HG02981 (cell line): ENCODE results near the gene LIN37.
"Not testable (repeated sequence)": the region's sequence is repeated elsewhere in the genome, so short reads cannot be mapped to it uniquely, and the experiment has no call there.

Source experiments
- ATAC-seq: cut with Tn5 transposase; IDR thresholded peaks from one replicate; pipeline ENCODE4 v1.9.1; 2021; ENCODE audit warnings: mild to moderate bottlenecking, moderate library complexity; ENCODE audit not compliant: unreplicated experiment

The LIN37 gene

GRCh38 chr19:35772362-35772761 lies 24.0 kb downstream of the LIN37 start:
- ATAC-seq, result not testable (repeated sequence)

DNA sequence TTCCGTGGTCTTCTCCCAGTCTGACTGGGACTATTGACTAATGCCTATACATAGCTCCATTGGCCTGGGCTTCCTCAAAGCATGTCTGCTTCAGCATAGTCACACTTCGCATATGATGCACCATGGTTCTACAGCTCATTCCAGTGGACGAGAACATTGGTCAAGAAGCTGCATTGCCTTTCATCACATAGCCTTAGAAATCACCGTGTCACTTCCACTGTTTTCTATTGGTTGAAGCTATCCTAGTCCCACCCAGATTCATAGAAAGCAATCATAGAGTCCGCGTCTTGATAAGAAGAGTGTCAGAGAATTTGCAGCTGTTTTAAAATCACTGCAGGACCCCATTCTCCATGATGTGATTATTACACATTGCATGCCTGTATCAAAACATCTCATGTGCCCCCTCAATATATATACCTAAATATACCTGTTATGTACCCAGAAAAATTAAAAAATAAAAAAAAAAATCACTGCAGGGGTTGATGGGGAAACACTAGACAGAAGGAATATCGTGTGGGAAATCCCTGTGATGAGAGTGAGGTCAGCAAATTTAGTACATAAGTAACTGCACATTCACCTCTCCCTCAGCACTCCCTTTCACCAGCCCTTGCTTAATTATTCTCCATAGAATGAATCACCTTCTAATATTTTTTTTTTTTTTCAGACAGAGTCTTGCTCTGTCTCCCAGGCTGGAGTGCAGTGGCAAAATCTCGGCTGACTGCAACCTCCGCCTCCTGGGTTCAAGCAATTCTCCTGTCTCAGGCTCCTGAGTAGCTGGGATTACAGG lies 24.8 kb downstream of the LIN37 start:
- ATAC-seq, result no peak

- ATAC-seq, result no peak
These were observed 26.1 kb downstream of the LIN37 start for GRCh38 chr19:35774274-35775045.

- no peak for ATAC-seq
These were observed 26.6 kb downstream of the LIN37 start for GRCh38 chr19:35775046-35775297.

GRCh38 chr19:35775298-35776101 lies 27.1 kb downstream of the LIN37 start, which contains the start of gene ARHGAP33:
ARHGAP33 (plus strand) TSS chr19:35775564; CDS start chr19:35775659, 95 bp downstream.
- ATAC-seq, result peak; percentile 91

- ATAC-seq, result no peak
These were observed 27.9 kb downstream of the LIN37 start for GRCh38 chr19:35776102-35776788.

GRCh38 chr19:35777086-35777841 lies 28.9 kb downstream of the LIN37 start:
- no peak for ATAC-seq

GRCh38 chr19:35777961-35778360 lies 29.6 kb downstream of the LIN37 start:
- no peak for ATAC-seq

GRCh38 chr19:35779033-35779432 lies 30.7 kb downstream of the LIN37 start:
- ATAC-seq, result no peak

GRCh38 chr19:35780058-35780457 lies 31.7 kb downstream of the LIN37 start:
- no peak for ATAC-seq

- no peak for ATAC-seq
These were observed 32.3 kb downstream of the LIN37 start for GRCh38 chr19:35780717-35781116.

DNA sequence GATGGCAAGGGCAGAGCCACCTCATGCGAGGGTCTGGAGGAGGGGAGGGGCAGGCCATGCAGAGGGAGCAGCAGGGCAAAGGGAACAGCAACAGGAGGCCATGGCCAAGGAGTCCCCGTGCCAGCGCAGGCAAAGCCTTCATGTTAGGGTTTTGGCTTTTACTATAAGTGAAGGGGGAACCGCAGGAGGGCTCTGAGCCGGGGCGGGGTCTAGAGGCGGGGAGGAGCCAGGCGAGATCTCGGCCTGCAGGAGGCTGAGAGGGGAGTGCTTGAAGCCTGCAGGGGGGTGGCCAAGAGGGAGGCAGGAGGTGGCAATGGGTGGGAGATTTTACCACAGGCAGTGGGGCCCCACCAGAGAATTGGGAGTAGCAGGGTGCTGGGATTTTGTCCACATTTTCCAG lies 33.3 kb downstream of the LIN37 start:
- no peak for ATAC-seq

DNA sequence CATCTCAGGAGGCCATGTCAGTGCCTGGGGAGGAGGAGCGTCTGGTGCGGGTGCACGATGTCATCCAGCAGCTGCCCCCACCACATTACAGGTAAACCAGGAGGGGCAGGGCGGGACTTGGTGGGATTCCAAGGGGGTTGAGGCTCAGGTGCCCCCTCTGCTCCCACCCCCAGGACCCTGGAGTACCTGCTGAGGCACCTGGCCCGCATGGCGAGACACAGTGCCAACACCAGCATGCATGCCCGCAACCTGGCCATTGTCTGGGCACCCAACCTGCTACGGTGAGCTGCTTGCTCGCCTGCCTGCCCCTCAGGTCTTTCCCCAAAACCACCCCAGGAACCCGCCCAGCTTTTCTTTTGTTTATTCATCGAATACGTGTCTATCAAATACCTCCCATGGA lies 34.2 kb downstream of the LIN37 start:
- no peak for ATAC-seq

GRCh38 chr19:35783469-35784434 lies 35.4 kb downstream of the LIN37 start:
- no peak for ATAC-seq

- ATAC-seq, result no peak
These were observed 36.3 kb downstream of the LIN37 start for GRCh38 chr19:35784503-35785338.

- ATAC-seq, result no peak
These were observed 36.9 kb downstream of the LIN37 start for GRCh38 chr19:35785339-35785627.

- ATAC-seq, result no peak
These were observed 38.2 kb downstream of the LIN37 start for GRCh38 chr19:35786299-35787160.
